OCI-LY3 (cell line): ENCODE data around the gene IL1RAPL1.

ENCODE experiments used
- H2AFZ ChIP-seq: fragments of 200-600, 300-600 bp; shearing (Covaris generic); 2 replicates; pipeline ENCODE4 v1.6.0; 2014; ENCODE audit warnings: antibody characterized with exemption, low read depth, low read length
- H3K27ac ChIP-seq: fragments of 200-600, 300-600 bp; sonication (generic); 2 replicates; pipeline ENCODE4 v1.5.1; 2014; ENCODE audit warnings: mild to moderate bottlenecking, low read length, moderate library complexity, mixed read lengths
- H3K27me3 ChIP-seq: fragments of 200-600, 300-600 bp; sonication (generic); 2 replicates; pipeline ENCODE4 v1.6.1; 2014; ENCODE audit warnings: low read depth, low read length, mixed read lengths
- H3K36me3 ChIP-seq: fragments of 200-600, 300-600 bp; sonication (generic); replicated peaks from 2 replicates; pipeline ENCODE3; 2014; ENCODE audit warnings: low read depth, low read length, mixed read lengths
- H3K4me1 ChIP-seq: fragments of 300-600, 200-600 bp; sonication (generic); 2 replicates; pipeline ENCODE4 v1.6.1; 2014; ENCODE audit warnings: low read length, mixed read lengths
- H3K4me2 ChIP-seq: fragments of 200-600, 300-600 bp; sonication (generic); 2 replicates; pipeline ENCODE4 v1.6.1; 2014; ENCODE audit warnings: low read length, mixed read lengths
- H3K4me3 ChIP-seq: fragments of 300-600, 200-600 bp; sonication (generic); 2 replicates; pipeline ENCODE4 v1.5.1; 2014; ENCODE audit warnings: antibody characterized with exemption, mild to moderate bottlenecking, low read length, moderate library complexity
- H3K79me2 ChIP-seq: fragments of 300-600, 200-600 bp; shearing (Covaris generic); 2 replicates; pipeline ENCODE4 v1.6.1; 2014; ENCODE audit warnings: mild to moderate bottlenecking, low read length, mixed read lengths
- H3K9ac ChIP-seq: fragments of 300-600, 200-600 bp; shearing (Covaris generic); 2 replicates; pipeline ENCODE4 v1.6.0; 2014; ENCODE audit warnings: mild to moderate bottlenecking, low read length, moderate library complexity
- H3K9me3 ChIP-seq: fragments of 200-600, 300-600 bp; shearing (Covaris generic); 2 replicates; pipeline ENCODE4 v1.6.1; 2014; ENCODE audit warnings: low read length, mixed read lengths; ENCODE audit not compliant: insufficient read depth
- H4K20me1 ChIP-seq: fragments of 200-600, 300-600 bp; sonication (generic); 2 replicates; pipeline ENCODE4 v1.6.1; 2016; ENCODE audit warnings: low read length, mixed read lengths; ENCODE audit not compliant: insufficient read depth
- EZH2phosphoT487 ChIP-seq: fragments of 200-600 bp; shearing (Covaris generic); IDR thresholded peaks from 2 replicates; pipeline ENCODE4 v1.6.1; 2018; ENCODE audit warnings: antibody characterized with exemption, mixed run types, low read depth
- TF ChIP-seq, protein P1 (sequence below): fragments of 200-600, 300-600 bp; sonication (generic); IDR thresholded peaks from 2 replicates; pipeline ENCODE4 v1.5.1; 2014; ENCODE audit warnings: antibody characterized with exemption, low read length, low read depth

The IL1RAPL1 gene

DNA sequence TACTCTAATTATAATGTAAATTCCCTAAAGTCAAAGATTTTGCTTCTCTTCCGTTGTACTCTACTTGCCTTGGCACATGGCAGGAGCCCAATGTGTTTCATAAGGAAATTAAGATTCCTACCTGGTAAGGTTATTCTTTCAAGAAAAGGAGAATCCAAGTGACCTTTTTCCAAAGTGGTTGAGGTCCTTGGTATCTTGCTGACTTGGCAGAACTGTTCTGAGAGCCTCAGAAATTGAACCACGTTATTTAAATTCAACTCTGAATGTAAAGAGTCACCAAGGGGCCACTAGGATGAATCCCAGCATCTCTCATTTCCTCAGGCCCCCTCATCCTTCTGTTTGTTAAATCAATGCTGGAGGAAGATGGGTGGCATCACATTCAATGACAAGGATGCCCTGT, 1209.9 kb downstream of the IL1RAPL1 start:
- no peaks in the 10 kb centered on the region for H3K9me3 ChIP-seq
- H3K79me2 ChIP-seq, result no peaks in the 10 kb centered on the region
- TF ChIP-seq EZH2phosphoT487, result no peak
- TF ChIP-seq, protein P1, sequence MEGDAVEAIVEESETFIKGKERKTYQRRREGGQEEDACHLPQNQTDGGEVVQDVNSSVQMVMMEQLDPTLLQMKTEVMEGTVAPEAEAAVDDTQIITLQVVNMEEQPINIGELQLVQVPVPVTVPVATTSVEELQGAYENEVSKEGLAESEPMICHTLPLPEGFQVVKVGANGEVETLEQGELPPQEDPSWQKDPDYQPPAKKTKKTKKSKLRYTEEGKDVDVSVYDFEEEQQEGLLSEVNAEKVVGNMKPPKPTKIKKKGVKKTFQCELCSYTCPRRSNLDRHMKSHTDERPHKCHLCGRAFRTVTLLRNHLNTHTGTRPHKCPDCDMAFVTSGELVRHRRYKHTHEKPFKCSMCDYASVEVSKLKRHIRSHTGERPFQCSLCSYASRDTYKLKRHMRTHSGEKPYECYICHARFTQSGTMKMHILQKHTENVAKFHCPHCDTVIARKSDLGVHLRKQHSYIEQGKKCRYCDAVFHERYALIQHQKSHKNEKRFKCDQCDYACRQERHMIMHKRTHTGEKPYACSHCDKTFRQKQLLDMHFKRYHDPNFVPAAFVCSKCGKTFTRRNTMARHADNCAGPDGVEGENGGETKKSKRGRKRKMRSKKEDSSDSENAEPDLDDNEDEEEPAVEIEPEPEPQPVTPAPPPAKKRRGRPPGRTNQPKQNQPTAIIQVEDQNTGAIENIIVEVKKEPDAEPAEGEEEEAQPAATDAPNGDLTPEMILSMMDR, result no peak
- H3K27ac ChIP-seq, result no peak overlapping the region
- no peaks in the 10 kb centered on the region for H3K36me3 ChIP-seq
- H3K4me2 ChIP-seq, result no peak overlapping the region
- H3K9ac ChIP-seq, result no peak overlapping the region
- H3K4me3 ChIP-seq, result no peak overlapping the region
- no peaks in the 10 kb centered on the region; the same call in 1 of the 2 replicates for H3K4me1 ChIP-seq
- no peaks in the 10 kb centered on the region for H4K20me1 ChIP-seq
- H3K27me3 ChIP-seq, result no peaks in the 10 kb centered on the region
- no peak overlapping the region for H2AFZ ChIP-seq

DNA sequence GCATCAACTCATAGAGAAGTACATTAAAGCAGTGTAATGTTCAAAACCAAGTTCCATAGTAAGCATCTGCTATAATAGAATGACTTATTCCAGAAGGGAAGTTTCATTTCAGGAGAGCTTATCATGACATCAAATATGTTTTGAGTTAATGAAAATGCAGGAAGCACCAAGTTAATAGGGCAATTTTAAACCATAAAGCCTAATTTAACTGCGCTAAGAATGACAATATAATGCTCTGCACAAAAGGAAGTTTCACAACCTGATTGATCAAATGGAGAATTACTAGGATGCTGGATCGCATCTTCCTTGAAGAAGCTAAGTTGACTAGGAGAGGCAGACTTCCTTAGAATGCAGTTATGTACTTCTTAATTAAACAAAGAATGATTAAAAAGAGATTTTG, 1211.2 kb downstream of the IL1RAPL1 start:
- TF ChIP-seq, protein P1, result no peak
- no peak for TF ChIP-seq EZH2phosphoT487
- no peak overlapping the region for H3K27ac ChIP-seq
- no peaks in the 10 kb centered on the region for H3K9me3 ChIP-seq
- no peak overlapping the region for H3K4me2 ChIP-seq
- no peak overlapping the region for H3K4me3 ChIP-seq
- no peaks in the 10 kb centered on the region for H3K4me1 ChIP-seq
- H3K9ac ChIP-seq, result no peak overlapping the region
- H3K27me3 ChIP-seq, result no peaks in the 10 kb centered on the region
- H4K20me1 ChIP-seq, result no peaks in the 10 kb centered on the region
- no peaks in the 10 kb centered on the region for H3K36me3 ChIP-seq
- no peaks in the 10 kb centered on the region for H3K79me2 ChIP-seq
- no peak overlapping the region for H2AFZ ChIP-seq

DNA sequence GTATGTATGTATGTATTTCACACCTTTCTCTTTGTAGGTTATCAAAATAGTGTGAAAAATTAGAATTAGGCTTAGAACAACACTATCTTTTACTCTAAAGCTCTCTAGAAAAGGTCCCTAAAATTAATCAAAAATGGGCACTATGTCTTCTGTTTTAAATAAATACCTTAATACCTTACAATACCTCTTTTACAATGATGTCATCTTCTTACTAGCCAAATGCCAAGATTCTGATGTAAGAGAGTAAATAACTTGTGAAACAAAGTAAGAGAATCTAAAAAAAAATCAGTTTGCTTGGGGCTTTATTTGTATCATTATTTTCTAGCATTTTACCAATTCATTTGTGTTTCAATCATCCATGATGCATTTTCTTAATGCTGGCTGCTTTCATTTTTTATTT, 1225.9 kb downstream of the IL1RAPL1 start:
- no peak overlapping the region for H2AFZ ChIP-seq
- no peaks in the 10 kb centered on the region for H3K27me3 ChIP-seq
- no peak for TF ChIP-seq EZH2phosphoT487
- TF ChIP-seq, protein P1, result no peak

DNA sequence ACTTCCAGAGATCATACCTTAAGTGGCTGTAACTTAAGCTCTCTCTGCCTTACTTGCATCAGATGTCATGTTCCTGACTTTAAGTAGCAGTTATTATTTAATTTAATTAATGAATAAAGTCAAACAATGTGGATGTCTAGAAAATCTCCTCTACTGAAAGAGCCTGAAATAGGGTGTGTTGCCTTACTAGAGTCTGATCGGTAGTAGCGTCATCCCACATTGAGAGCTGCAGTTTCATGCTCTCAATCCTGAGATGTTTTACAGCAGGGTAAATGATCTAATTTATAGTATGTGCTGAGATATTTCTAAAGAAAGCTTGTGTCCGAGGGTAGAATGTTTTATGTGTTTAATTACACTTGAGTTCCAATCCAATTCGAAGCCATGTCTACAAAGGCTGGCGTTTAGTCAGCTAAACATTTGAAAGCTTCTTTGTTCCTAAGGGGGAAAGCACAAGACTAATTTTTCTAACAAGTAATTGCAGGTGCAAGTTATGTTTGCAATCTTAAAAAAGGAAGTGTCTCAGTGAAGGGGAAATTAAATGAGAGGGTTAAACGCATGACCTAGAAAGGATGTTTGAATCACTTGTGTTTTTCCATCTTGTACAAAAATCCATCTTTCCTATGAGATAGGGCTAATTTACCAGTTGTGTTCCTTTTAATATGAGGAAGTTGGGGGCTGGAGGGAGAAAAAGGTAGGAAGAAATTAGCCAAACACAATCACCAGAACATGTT, 1237.1 kb downstream of the IL1RAPL1 start:
- Histone ChIP-seq H3K79me2 (no peaks in the 10 kb centered on the region), H2AFZ (peak overlapping the region; percentile 95), H3K4me1 (peaks cover 33% of the 10 kb centered on the region), H4K20me1 (no peaks in the 10 kb centered on the region), H3K9ac (peak overlapping the region; percentile 57), H3K9me3 (peaks cover 7% of the 10 kb centered on the region; the same call in 1 of the 2 replicates), H3K4me2 (peak overlapping the region; percentile 82), H3K4me3 (peak overlapping the region; percentile 64), H3K27ac (peak overlapping the region; percentile 92), H3K27me3 (no peaks in the 10 kb centered on the region), H3K36me3 (no peaks in the 10 kb centered on the region)
- no peak for TF ChIP-seq EZH2phosphoT487
- TF ChIP-seq, protein P1, result no peak

More for the DNA sequence above, 1225.9 kb downstream of the IL1RAPL1 start:
- no peak overlapping the region for H3K9ac ChIP-seq
- no peak overlapping the region for H3K4me2 ChIP-seq
- H3K4me1 ChIP-seq, result no peaks in the 10 kb centered on the region
- no peaks in the 10 kb centered on the region for H3K36me3 ChIP-seq
- H3K27ac ChIP-seq, result no peak overlapping the region
- no peaks in the 10 kb centered on the region for H4K20me1 ChIP-seq
- no peaks in the 10 kb centered on the region for H3K79me2 ChIP-seq
- H3K4me3 ChIP-seq, result no peak overlapping the region
- H3K9me3 ChIP-seq, result no peaks in the 10 kb centered on the region
